Fibroblast of skin of scalp (primary cell): ENCODE results near the gene CEP104.

Experiments used
- DNase-seq: peaks from one replicate; pipeline ENCODE4 v3.0.0-alpha.2; 2013

Gene CEP104

DNA sequence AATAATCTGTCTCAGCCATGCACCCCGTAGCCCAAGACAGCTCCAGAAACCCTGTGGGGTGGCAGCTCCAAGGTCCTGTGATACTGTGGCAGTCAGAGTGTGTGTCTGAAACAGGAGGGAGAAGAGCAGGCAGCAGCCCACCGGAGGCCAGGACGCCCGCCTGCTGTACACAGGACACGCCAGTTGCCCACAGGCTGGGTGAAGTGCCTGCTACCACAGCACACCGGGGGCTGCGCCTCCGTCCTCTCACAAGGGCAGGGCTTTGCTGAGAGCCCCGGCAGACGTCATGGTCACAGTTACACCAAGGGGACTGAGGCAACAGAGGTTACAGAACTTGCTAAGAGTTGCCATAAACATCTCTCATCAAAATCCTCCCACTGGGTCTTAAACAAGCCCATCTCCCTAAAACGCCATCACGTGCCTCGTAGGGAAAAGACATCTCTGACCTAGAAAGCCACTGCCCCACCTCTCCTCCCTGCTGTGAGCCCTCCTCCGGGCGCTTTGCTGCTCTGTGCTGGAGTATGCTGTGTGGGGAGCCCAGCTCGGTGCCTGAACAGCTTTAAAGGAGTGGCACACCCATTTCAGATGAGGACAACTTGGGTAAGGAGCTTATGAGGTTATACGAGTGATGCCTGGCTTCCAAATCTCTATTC lies 37.7 kb upstream of the CEP104 start:
- no peak for DNase-seq

DNA sequence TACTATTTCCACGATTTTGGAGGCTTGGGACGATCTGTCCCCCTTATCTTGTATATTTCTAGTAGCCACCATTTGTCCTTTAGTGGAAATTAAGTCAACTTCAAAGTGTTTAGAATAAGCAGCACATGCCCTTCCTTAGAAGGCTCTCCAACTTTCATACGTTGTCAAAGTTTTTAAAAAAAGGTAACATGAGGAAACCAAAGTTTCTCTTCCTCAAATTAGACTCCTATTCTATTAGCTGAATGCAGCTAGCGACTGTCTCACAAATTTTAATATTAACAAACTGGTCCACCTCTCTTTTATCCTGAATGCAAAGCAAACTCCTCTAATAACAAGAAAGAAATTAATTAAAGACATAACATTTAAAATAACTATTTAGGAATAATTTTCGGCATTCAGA lies 36.2 kb upstream of the CEP104 start:
- no peak for DNase-seq

DNA sequence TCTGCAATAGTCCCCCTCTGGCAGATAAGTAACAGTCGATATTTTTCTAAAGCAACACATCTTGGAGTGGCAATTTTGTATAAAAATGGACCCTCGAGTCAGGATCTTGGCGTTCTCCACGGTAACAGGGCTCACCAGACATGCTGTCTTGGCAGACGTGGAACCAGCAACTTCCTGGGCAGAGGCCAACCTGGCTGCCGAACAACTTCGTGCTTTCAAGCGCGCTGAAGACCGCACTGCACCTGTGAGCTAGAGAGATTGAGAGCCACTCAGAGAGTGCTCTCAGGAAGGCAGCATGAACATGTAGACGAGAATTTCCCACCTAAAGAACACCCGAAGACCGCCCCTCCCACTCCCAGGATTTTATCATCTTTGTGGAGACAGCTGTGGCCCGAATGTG lies 35.7 kb upstream of the CEP104 start:
- DNase-seq = no peak

DNA sequence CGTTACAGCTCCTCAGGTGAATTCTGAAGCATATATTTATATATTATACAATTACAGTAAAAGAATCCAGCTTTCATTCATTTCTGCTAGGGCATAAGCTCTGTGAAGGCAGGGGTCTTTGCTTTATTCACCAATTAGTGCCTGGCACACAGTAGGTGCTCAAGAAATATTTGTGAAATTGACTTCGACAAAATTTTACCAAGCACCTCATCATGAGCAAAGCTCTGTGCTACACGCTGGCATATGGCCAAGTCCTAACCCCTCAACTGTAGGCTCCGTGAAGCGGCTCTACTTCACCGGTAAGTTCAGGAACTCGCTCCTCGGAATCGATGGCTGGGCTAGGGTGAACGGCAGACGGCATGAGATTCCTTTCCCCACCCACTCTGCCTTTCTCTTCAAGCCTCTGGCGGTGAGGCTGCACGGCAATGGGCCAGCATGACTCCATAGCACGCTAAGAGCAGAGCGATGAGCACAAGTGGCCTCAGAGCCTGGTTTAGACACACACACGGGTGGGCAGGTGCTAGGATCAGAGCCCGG lies 34.4 kb upstream of the CEP104 start:
- no peak for DNase-seq

DNA sequence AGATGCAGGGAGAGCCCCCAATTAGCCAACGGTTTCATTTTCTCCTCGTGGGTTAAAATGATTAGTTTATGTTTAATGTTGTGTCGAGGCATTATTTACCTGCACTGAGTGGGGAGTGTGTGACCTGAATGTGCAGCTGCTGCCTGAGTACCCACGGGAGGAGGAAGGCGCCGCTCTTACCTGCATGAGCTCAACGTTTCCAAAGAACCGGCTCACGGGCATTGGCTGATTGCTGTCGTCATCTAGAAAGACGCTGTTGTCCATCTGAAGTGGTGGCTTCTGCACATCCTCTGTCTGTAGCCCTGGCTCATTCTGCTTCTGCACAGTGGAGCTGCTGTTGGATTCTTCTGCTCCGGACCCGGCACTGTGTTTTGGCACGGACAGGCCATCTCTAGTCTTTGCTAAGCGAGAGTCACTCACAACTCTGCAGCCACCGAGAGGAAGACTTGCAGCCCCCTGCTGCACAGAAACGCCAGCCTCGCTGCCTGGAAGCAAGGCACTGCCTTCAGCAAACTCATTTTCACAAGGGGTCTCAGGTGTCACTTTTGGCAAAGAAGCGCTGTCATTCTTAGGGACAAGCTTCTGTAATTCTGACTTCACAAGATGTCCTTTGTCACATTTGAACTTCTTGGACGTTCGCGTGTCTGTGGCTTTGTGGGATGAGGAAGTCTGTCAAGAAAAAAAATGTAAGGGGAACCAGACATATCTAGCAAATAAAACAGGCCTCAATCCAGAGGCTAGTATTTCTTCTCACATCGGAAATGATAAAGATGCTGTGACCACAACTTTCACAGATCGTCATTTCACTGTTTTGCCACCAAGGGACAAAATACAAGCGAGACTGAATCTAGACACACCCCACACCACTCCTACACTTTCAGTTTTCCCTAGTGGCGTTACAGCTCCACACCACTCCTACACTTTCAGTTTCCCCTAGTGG lies 33.6 kb upstream of the CEP104 start:
- no peak for DNase-seq

DNA sequence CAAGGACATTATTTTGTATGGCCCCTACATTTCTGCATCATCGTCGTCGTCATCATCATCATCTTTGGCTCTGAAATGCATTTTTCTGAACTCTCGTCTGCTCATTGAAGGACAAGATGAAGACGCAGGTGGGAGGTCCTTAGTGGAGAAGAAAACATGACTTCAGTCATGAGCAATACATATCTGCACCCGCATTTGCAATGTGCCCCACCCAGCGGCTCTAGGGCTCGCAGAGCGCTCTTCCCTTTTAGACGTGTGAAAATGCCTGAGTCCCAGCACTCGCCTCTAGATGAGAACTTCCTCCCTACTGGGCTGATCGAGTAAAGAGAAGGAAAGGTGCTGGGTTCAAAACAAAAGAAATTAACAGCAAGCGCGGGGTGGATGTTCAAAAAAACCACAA lies 32.9 kb upstream of the CEP104 start:
- DNase-seq = no peak

DNA sequence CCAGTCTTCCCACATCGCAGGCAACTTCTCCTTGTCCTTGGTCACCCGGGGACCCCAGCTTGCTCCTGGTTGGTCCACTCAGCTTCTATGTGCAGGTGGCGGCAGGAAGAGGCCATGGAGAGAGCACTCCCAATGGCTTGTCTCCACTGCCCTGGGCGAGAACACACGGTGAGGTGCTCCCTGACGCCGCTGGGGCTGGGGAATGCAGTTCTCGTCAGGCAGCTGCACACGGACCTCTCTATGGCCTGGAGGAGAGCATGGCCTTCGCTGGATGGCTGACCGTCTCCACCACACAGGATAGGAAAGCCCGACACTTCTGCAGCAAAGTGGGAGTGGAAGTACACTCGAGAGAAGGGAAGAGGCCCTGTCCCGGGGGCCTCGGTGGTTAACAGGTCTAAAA lies 31.3 kb upstream of the CEP104 start:
- no peak for DNase-seq

DNA sequence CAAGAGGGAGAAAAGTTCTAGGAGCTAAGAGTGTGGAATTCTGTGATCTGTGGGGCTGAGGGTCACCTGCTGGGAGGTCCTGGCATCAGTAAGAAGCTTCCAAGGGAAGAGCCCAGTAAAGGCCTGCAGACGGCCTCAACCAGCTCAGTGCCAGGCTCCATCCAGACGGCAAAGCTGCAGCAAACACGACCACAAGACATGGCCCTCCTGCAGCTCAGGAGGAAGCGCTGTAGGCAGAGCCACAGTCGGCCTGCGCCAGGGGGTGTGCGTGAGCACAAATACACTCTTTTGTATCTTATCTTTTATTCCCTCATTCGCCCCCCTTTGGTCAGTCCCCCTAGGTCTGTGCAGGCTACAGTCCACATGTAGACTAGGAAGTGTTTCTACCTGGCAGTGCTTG lies 29.7 kb upstream of the CEP104 start:
- no peak for DNase-seq

DNA sequence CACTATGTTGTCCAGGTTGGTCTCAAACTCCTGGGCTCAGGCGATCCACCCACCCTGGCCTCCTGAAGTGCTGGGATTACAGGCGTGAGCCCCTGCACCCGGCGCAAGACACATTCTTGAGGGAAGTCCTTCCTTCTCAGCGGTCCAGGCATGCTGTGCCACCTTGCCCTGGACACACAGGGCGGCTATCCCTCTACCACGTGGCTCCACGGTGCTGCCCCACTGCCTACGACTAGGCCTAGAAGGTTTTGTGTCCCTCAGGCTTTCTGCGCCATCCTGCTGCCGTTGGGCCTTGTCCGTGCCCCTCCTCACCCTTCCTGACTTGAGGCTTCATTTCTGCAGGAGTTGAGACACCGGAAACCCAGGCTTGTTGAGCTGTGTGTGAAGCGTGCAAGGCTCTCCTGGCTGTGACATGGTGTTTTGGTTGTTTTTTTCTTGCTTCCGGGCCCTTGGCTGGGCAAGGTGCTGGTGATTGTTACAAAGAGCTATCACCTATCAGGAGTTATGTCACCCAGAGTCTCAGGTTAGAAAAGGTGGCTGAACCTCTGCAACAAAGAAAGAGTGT lies 29.2 kb upstream of the CEP104 start:
- no peak for DNase-seq

DNA sequence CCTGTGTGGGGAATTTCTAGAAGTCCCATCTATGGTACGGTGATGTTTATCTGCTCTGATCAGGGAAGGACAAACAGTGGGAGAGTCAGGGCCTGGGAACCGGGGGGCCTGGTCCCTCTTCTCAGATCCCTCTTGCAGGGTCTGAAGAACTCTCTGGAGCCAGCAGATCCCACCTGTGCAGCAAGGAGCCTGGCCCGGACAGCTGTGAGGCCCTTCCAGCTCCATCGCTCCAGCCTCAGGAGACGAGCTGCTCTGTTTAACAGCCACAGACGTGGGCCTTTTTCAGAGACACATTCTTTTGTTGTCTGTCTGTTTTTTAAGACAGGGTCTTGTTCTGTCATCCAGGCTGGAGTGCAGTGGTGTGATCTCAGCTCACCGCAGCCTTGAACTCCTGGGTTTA lies 28.6 kb upstream of the CEP104 start:
- no peak for DNase-seq

DNA sequence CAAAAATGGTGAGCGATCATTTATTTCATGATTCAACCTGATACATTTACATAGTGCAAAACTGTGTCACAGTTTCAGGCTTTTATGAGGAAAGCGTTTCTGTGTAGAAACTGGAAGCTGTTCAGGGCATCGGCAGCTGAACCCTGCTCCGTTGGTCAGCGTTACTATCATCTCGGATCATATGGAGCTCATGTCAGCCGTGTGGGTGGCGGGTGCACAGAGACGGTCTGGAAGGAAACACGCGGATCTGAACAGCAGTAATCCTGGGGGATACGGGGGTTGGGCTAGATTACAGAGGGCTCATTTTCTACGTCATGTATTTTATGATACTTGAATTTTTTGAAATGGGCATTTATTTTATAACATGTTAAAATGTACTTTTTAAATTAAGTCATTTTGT lies 28.0 kb upstream of the CEP104 start:
- no peak for DNase-seq

DNA sequence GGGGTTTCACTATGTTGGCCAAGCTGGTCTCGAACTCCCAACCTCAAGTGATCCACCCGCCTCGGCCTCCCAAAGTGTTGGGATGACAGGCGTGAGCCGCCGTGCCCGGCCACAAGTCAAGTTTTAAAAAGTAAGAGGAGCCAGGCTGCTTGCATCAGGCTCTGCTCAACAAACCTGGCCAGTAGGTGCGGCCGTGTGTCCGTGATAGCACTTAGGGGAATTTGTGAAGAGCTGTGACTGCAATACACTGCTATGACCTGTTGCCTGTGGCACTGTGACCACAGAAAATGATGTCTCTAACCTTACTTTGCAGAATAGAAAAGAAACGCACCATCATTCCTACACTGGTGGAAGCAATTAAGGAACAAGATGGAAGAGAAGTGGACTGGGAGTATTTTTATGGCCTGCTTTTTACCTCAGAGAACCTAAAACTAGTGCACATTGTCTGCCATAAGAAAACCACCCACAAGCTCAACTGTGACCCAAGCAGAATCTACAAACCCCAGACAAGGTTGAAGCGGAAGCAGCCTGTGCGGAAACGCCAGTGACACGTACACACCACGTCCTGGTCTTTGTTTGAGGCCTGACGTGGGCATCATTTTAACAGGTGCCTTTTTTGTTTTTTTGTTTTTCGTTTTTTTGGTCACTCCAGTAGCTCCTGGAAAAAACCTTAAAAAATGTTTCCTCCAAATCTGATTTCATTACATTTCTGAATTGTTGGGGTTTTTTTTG lies 26.3 kb upstream of the CEP104 start:
- DNase-seq = no peak

DNA sequence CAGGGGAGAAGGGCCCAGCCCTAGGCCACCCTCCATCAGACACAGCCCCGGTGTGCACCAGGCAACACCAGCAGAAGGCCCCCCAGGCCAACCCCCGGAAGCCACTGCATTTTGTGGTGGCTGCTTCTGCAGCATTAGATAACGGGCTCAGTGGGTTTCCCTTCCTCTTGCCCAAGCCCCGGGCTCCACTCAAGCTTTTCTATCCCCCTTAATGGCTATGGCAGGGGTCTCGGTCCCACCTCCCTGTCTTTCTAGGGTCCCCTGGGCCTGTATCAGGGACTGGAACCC lies 24.1 kb upstream of the CEP104 start:
- no peak for DNase-seq

DNA sequence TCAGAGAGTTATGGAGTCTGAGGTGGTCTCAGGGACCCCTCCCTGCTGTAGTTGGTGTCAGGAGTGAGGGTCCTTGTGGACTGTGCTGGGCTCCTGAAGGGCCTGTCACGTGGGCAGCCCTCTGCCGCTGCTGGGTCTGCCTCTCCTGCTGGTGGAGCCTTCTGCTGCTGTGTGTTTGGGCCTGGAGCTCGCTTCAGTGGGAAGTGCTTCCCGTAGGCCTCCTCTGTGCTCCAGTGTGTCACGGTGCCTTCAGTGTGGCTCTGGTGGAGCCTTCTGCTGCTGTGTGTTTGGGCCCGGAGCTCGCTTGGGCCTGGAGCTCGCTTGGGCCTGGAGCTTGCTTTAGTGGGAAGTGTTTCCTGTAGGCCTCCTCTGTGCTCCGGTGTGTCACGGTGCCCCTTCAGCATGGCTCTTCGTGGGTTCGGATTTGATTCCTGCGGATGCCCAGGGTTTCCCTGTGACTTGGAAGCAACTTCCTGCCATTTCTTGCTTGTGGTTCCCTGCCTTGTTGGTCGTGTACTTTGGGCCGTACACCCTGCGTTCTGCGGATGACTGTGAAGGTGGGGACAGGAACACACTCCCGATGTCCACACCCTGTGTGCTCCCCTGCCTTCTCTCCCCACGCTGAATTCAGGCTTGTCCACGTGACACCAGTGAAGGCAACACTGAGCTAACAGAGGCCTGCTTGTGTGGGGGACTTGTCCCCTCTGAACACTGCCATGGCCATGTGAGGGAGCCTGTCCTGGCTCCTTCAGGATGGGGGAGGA lies 23.6 kb upstream of the CEP104 start:
- no peak for DNase-seq

DNA sequence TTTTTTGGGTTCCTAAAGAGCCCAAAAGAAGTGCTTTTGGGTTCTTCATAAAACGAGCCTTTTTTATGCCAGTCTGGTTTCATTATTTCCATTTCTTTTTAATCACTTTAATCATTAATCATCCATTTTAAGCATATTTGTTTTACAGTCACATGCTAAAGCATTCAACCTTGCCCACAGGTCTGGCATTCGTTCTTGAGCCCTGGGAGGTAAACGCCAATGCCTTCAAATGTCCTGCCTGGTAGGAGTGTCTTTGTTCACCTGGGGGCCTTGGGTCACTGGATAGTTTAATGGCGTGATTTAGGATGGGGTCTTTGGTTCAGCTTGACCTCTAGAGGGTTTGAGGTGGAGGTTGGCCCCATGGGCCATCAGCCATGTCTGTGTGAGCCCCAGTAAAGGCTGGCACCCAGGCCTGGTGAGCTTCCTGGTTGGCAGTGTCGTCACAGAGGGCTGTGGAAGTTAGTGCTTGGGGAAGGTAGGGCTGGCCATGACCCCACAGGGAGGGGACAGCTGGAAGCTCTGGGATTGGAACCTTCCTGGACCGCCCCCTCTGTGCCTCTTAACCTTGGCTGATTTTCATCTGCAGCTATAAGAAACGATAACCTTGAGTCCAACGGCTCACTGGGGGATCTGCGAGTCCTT lies 22.9 kb upstream of the CEP104 start:
- no peak for DNase-seq

DNA sequence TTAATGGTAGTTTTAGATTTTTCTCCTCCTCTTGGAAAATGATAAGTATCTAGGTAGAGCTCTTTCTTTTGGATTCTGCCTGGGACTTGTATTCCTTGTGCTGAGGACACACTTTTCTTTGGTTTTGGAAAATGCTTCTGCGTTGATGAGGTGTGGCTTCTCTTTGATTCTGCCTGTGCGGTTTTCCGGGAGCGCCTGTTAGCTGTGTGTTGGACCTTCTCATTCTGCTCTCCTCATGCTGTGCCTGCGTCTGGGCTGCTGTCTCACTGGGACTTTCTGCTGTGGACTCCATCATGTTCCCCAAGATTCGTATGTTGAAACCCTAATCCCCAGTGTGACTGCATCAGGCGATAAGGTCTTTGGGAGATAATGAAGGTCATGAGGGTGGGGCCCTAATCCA lies 22.1 kb upstream of the CEP104 start:
- no peak for DNase-seq

DNA sequence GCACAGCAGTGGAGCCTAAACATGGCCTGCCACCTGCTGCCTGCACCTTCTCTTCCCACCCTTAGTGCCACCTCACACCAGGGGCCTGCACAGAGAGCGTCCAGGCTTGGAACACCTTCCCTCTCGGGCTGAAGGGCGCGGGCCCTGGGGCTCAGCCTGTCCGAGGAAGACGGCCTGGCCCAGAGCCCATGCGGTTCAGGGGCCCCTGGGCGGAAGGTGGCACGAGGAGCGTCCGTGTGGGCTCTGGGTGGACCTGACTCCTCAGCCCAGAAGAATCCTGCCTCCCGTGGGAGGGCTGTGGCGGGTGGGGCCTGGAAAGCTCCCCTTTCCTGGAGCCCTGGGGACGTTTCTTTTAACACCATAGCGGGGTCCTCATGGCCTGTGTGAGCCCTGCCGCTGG lies 19.7 kb upstream of the CEP104 start:
- DNase-seq = no peak

DNA sequence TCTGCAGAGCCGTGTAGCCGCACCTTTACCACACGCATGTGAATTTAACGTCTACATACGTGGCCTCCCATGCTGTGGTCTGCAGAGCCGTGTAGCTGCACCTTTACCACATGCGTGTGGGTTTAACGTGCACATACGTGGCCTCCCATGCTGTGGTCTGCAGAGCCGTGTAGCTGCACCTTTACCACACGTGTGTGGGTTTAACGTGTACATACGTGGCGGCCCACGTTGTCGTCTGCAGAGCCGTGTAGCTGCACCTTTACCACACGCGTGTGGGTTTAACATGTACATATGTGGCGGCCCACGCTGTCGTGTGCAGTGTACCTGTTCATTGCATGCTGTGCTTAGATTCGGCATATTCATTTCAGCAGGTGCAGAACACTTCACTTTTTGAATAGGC lies 17.7 kb upstream of the CEP104 start:
- no peak for DNase-seq

DNA sequence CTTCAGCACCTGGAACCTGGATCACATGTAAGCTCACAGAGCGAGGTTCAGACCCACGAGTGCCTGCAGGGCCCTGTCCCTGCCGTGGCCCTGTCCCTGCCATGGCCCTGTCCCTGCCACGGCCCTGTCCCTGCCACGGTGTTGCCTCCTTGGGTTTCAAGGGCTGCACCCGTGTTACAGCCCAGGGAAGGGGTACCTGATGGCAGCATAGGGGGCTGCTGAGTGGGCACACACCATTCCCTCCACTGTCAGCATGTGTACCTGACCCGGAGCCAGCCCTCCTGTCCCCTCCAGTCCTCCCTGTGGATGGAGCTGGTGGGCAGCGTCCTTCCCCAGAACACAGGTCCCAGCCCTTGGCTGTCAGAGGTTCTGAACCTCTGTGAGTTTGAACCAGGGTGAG lies 15.5 kb upstream of the CEP104 start:
- DNase-seq = no peak

DNA sequence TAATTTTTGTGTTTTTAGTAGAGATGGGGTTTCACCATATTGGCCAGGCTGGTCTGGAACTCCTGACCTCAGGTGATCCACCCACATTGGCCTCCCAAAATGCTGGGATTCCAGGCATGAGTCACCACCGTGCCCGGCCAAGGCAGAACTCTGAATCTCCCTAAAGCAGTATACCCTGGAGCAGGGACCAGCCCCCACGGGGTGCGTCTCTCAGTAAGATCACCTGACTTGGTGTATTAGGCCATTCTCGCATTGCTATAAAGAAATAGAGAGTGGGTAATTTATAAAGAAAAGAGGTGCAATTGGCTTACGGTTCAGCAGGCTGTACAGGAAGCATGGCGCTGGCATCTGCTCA lies 14.4 kb upstream of the CEP104 start:
- DNase-seq = no peak

DNA sequence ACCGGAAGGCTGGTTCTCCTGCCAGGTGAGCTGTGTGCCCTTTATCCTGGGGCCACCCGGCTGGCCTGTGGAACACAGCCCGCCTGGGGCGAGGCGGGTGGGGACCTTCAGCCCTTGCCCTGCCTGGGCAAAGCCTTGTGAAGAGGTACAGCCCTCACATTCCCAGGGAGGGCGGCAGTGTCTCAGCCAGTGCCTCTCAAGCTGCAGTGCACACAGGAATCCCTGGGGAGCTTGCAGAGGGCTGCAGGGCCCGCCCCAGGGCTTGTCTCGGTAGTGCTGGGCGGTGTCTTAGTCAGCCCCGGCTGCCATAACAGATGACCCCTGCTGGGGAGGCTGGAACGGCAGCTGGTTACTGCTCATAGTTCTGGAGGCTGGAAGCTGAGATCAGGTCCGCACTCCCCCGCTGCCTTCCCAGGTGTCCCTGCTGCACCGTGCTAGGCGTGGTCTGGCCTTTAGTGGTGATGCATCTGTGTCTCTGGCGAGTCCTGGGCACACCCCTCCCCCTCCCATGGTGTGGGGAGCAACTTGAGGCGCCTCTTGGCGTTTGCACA lies 12.8 kb upstream of the CEP104 start:
- DNase-seq = peak; percentile 59
